Mammary epithelial cell (primary cell): ENCODE results near the gene RASGRP2.

Experiments used
- EZH2 ChIP-seq: IDR thresholded peaks from 2 replicates; pipeline ENCODE4 v1.6.1; 2012; ENCODE audit warnings: low read length, inconsistent platforms, borderline replicate concordance
- TF ChIP-seq, protein P1 (sequence below), 2 donors: IDR thresholded peaks in 1 of 2; conservative IDR thresholded peaks in 1 of 2; 2 replicates each; pipeline ENCODE4 v1.5.1; 2011 to 2012; ENCODE audit warnings: inconsistent platforms in 2 of 2, low read length in 2 of 2, mild to moderate bottlenecking in 2 of 2, control low read depth in 1 of 2, low read depth in 1 of 2; ENCODE audit not compliant: insufficient read depth in 1 of 2; ENCODE audit errors: extremely low read depth in 1 of 2

DNA sequence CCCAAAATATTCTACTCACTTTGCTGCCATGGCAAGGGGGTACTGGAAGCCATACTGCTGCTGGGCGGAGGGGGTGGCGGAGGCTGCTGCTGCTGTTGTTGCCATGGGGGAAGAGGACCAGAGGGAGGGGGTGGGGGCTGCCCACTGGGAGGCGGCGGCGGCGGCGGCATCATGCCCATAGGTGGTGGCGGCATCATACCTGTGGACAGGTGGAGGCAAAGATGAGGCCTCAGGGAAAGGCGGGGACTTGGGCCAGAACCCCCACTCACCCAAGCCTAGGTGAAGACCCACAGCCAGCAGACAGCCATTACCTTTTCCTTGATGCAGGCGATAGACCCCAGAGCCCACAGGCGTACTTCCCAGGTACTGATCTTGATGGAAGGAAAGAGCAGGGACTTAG is 22.9 kb upstream of the RASGRP2 start:
- TF ChIP-seq, protein P1, sequence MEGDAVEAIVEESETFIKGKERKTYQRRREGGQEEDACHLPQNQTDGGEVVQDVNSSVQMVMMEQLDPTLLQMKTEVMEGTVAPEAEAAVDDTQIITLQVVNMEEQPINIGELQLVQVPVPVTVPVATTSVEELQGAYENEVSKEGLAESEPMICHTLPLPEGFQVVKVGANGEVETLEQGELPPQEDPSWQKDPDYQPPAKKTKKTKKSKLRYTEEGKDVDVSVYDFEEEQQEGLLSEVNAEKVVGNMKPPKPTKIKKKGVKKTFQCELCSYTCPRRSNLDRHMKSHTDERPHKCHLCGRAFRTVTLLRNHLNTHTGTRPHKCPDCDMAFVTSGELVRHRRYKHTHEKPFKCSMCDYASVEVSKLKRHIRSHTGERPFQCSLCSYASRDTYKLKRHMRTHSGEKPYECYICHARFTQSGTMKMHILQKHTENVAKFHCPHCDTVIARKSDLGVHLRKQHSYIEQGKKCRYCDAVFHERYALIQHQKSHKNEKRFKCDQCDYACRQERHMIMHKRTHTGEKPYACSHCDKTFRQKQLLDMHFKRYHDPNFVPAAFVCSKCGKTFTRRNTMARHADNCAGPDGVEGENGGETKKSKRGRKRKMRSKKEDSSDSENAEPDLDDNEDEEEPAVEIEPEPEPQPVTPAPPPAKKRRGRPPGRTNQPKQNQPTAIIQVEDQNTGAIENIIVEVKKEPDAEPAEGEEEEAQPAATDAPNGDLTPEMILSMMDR (conservative IDR thresholded peaks at IDR 0.05 in 1 of 2, IDR thresholded peaks at IDR 0.05 in 1 of 2; ENCODE audit: extremely low read depth in 1 of 2, insufficient read depth in 1 of 2, low read depth in 1 of 2, low read length in 2 of 2), result no peak
- no peak for TF ChIP-seq EZH2
